Uterus (tissue), 2 donors: Measurements from ENCODE around the gene MEX3D.

ENCODE experiments used
- CTCF ChIP-seq, 4 experiments: fragments of 200-600 bp in 2 of 4; fragments of 450-650 bp in 2 of 4; sonication (generic) in 2 of 4; IDR thresholded peaks; one replicate each; pipeline ENCODE4 v1.5.1; 2016 to 2019; ENCODE audit warnings: antibody characterized with exemption in 4 of 4, mild to moderate bottlenecking in 2 of 4, moderate library complexity in 1 of 4
- POLR2A ChIP-seq, 2 donors: fragments of 450-650 bp; IDR thresholded peaks; one replicate each; pipeline ENCODE4 v1.6.1; 2016; ENCODE audit warnings: antibody characterized with exemption in 2 of 2, mild to moderate bottlenecking in 1 of 2, moderate library complexity in 1 of 2

- TF ChIP-seq POLR2A (IDR thresholded peaks at IDR 0.05), result no peak
- TF ChIP-seq CTCF (IDR thresholded peaks at IDR 0.05), result no peak
These were observed 36.1 kb downstream of the MEX3D start for GRCh38 chr19:1532003-1532402.
